Hematopoietic multipotent progenitor cell treated with erythropoietin and hydrocortisone succinate and interleukin-3 and kit ligand, for 4 days (in vitro differentiated cells): ENCODE data around the gene ABHD2.
"Not testable (repeated sequence)": the region's sequence is repeated elsewhere in the genome, so short reads cannot be mapped to it uniquely, and the experiment has no call there.

Experiments
- DNase-seq: peaks from one replicate; pipeline ENCODE4 v3.0.0-alpha.2; 2015

The ABHD2 gene

GRCh38 chr15:89099968-89100367, 11.7 kb downstream of the ABHD2 start:
- DNase-seq: no peak

GRCh38 chr15:89101302-89102193, 13.3 kb downstream of the ABHD2 start:
- DNase-seq: peak; percentile 76

GRCh38 chr15:89103481-89104171, 15.4 kb downstream of the ABHD2 start:
- peak; percentile 49 for DNase-seq

- DNase-seq: no peak
Observed at GRCh38 chr15:89104172-89104564, 15.9 kb downstream of the ABHD2 start.

GRCh38 chr15:89105147-89105546, 16.9 kb downstream of the ABHD2 start:
- DNase-seq: no peak

- no peak for DNase-seq
Observed at GRCh38 chr15:89106200-89106599, 17.9 kb downstream of the ABHD2 start.

GRCh38 chr15:89107984-89108383, 19.7 kb downstream of the ABHD2 start:
- DNase-seq: peak; percentile 59

GRCh38 chr15:89108835-89109234, 20.6 kb downstream of the ABHD2 start:
- DNase-seq: no peak

GRCh38 chr15:89109238-89109637, 21.0 kb downstream of the ABHD2 start:
- DNase-seq: no peak

GRCh38 chr15:89110060-89110459, 21.8 kb downstream of the ABHD2 start:
- DNase-seq: no peak

- DNase-seq: no peak
Observed at GRCh38 chr15:89111352-89111751, 23.1 kb downstream of the ABHD2 start.

GRCh38 chr15:89111961-89112340, 23.7 kb downstream of the ABHD2 start:
- no peak for DNase-seq

- DNase-seq: peak; percentile 57
Observed at GRCh38 chr15:89112341-89112971, 24.2 kb downstream of the ABHD2 start.

- no peak for DNase-seq
Observed at GRCh38 chr15:89113296-89114024, 25.2 kb downstream of the ABHD2 start.

GRCh38 chr15:89114990-89115389, 26.7 kb downstream of the ABHD2 start:
- DNase-seq: no peak

- DNase-seq: no peak
Observed at GRCh38 chr15:89115547-89115946, 27.3 kb downstream of the ABHD2 start.

- no peak for DNase-seq
Observed at GRCh38 chr15:89116404-89116803, 28.1 kb downstream of the ABHD2 start.

GRCh38 chr15:89117790-89118189, 29.5 kb downstream of the ABHD2 start:
- no peak for DNase-seq

- no peak for DNase-seq
Observed at GRCh38 chr15:89118481-89118989, 30.3 kb downstream of the ABHD2 start.

GRCh38 chr15:89119489-89120478, 31.5 kb downstream of the ABHD2 start:
- DNase-seq: no peak

GRCh38 chr15:89120479-89121000, 32.3 kb downstream of the ABHD2 start:
- DNase-seq: not testable (repeated sequence)
